GM21576 (cell line): Measurements from ENCODE around the gene PABPC5.

Experiments
- ATAC-seq: cut with Tn5 transposase; IDR thresholded peaks from one replicate; pipeline ENCODE4 v1.9.1; 2021; ENCODE audit warnings: mild to moderate bottlenecking, moderate library complexity; ENCODE audit not compliant: unreplicated experiment

The PABPC5 gene

GRCh38 chrX:91434351-91435168 is at the start of gene PABPC5:
TSS of gene PABPC5 (plus strand) at chrX:91434839. CDS start at chrX:91435578, 739 bp downstream.
- ATAC-seq: no peak

- ATAC-seq: no peak
Measured at GRCh38 chrX:91389026-91389425, 45.6 kb upstream of the PABPC5 start.

- ATAC-seq: no peak
Measured at GRCh38 chrX:91414713-91415112, 19.9 kb upstream of the PABPC5 start.

- ATAC-seq: no peak
Measured at GRCh38 chrX:91435395-91435794, 756 bp downstream of the PABPC5 start.
